Measurements from ENCODE around the gene IZUMO1. TPM values are rescaled to one million over a fixed set of nuclear protein-coding genes. Genes with fewer than 3 reads are reported as not detected.

Gene IZUMO1
- total and polyA plus RNA-seq, 9 of the 15 experiments (the other 6 are each of a cell fraction or from before 2014, with no cell fraction given): 0.14 to 2.1 (median 0.73) TPM

- no peak for TF ChIP-seq BCLAF1 (IDR thresholded peaks at IDR 0.05; ENCODE audit: borderline replicate concordance in 1 of 2, control insufficient read depth in 1 of 2, low read depth in 2 of 2, low read length in 1 of 2)
- no peak for TF ChIP-seq SIRT6 (IDR thresholded peaks at IDR 0.05; ENCODE audit: low read depth, low read length)
- 0 out of 2 replicates have a peak, but pooled peaks have one; percentile 37 for TF ChIP-seq RNF2 (IDR thresholded peaks at IDR 0.05)
- no peak for TF ChIP-seq PYGO2 (tag; IDR thresholded peaks at IDR 0.05)
- TF ChIP-seq PKNOX1 (IDR thresholded peaks at IDR 0.05): peak; percentile 64
- no peak for TF ChIP-seq CBX8 (IDR thresholded peaks at IDR 0.05; ENCODE audit: borderline replicate concordance, extremely low read depth, low read depth, low read length, poor library complexity, severe bottlenecking)
- TF ChIP-seq ZNF609 (CRISPR knock-in tag; IDR thresholded peaks at IDR 0.05; ENCODE audit: borderline replicate concordance): no peak
- TF ChIP-seq RBBP5 (IDR thresholded peaks at IDR 0.05; ENCODE audit: borderline replicate concordance, insufficient read depth, low read length, poor library complexity, severe bottlenecking): no peak
- peak; percentile 87 for TF ChIP-seq TEAD4 (IDR thresholded peaks at IDR 0.05; ENCODE audit: low read length)
- TF ChIP-seq TEAD4 (CRISPR knock-in tag; IDR thresholded peaks at IDR 0.05; ENCODE audit: borderline replicate concordance): no peak
- 0 out of 2 replicates have a peak, but pooled peaks have one; percentile 30 for TF ChIP-seq LEF1 (IDR thresholded peaks at IDR 0.05)
- no peak for TF ChIP-seq PRPF4 (IDR thresholded peaks at IDR 0.05; ENCODE audit: insufficient read depth, low read depth, low read length, poor library complexity, severe bottlenecking)
- no peak for TF ChIP-seq FOXK1 (CRISPR knock-in tag; IDR thresholded peaks at IDR 0.05; ENCODE audit: borderline replicate concordance)
- no peak for TF ChIP-seq BRD9 (IDR thresholded peaks at IDR 0.05; ENCODE audit: low read depth, partially characterized antibody)
- peak in 1 of 2 experiments; percentile 74; a peak in 1 of 4 replicates for TF ChIP-seq MLLT1 (IDR thresholded peaks at IDR 0.05)
- no peak for TF ChIP-seq CC2D1A (IDR thresholded peaks at IDR 0.05)
- peak; percentile 82 for TF ChIP-seq CBFA2T3 (IDR thresholded peaks at IDR 0.05)
- peak; percentile 57 for TF ChIP-seq CBFA2T2 (conservative IDR thresholded peaks at IDR 0.05)
Measured at GRCh38 chr19:48698046-48698445, 48.7 kb downstream of the IZUMO1 start (continued).
